GM11168 (cell line): Measurements from ENCODE around the gene DYNC1I2.

Experiments
- in situ Hi-C: fragments of 300-500 bp; cut with MboI; formaldehyde crosslinking; loops from one replicate; pipeline ENCODE4 v1.12.0; 2022; ENCODE audit warnings: low sequenced_read_pairs; ENCODE audit not compliant: unreplicated experiment

DYNC1I2 gene

DNA sequence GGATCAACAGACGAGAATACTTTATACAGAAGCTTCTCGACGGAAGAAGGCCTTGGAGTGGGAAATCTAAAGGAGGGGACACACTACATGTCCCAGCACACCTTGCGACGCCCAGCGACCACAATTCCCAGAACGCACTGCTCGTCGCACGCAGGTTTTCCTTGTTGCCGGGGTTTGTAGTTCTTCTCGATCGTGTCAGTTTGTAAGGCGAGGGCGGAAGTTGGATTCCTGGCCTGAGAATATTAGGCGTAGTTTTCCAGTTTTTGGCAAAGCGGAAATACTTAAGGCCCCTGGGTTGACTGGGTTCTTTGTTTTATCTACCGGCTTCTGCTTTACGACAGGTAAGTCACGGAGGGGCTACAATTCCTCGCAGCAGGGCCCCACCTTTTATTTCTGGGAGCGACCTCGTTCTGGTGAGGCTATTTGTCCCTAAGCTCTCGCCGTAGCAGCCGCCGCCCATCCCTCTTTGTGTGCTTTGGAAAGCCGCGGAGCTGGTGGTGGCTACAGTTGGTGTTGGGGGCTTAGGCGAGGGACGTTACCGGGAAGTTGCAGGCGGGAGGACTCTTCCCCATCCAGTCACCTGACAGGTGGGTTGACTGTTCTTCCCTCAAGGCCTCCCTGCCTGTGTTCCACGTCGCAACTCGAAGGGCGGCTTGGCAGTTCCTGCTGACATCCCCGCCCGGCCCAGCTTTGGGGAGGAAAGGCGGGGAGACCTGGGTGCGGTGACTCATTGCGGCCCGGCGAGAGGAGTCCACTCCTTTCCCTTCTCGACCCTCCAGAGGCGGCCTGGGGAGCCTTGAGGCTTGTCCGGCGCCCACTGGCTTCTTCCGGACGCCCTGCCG, at the start of gene DYNC1I2:
TSS of gene DYNC1I2 (plus strand) at position 183 of the 842 bp plus-strand sequence. CDS start 2,687 bp downstream, outside the sequence.
- in situ Hi-C loops = no loop called here

DNA sequence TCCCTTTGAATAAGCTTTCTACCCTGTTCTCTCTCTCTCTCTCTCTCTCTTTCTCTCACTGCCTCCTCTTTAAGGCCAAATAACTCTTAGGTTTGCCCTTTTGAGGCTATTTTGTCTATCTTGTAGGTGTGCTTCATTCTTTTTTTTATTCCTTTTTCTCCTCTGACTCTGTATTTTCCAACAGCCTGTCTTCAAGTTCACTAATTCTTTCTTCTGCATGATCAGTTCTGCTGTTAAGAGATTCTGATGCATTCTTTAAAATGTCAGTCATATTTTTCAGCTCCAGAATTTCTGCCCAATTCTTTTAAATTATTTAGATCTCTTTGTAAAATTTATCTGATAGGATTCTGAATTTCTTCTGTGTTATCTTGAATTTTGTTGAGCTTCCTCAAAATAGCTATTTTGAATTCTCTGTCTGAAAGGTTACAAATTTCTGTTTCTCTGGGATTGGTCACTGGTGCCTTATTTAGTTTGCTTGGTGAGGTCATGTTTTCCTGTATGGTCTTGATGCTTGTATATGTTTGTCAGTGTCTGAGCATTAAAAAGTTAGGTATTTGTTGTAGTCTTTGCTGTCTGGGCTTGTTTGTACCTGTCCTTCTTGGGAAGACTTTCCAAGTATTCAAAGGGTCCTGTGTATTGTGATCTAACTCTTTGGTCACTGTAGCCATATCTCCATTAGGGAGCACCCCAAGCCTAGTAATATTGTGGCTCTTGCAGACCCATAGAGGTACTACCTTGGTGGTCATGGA, 35.4 kb upstream of the DYNC1I2 start:
- in situ Hi-C loops = no loop called here

DNA sequence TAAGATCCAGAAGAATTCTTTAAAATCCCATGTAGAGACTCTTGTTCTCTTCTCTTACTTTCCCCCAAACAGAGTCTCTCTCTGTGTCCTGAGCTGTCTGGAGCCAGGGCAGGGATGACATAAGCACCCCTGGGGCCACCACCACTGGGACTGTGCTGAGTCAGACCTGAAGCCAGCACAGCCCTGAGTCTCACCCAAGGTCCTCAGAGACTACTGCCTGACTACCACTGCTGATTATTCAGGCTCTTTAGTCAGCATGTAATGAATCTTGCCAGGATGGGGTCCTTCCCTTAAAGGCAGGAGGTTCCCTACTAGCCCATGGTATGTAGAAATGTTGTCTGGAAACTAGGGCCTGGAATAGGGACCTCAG, 34.9 kb upstream of the DYNC1I2 start:
- in situ Hi-C loops = no loop called here

GRCh38 chr2:171655586-171655985, 31.7 kb upstream of the DYNC1I2 start:
- in situ Hi-C loops = no loop called here

- in situ Hi-C loops = no loop called here
These were observed 20.2 kb upstream of the DYNC1I2 start for GRCh38 chr2:171667041-171667440.

DNA sequence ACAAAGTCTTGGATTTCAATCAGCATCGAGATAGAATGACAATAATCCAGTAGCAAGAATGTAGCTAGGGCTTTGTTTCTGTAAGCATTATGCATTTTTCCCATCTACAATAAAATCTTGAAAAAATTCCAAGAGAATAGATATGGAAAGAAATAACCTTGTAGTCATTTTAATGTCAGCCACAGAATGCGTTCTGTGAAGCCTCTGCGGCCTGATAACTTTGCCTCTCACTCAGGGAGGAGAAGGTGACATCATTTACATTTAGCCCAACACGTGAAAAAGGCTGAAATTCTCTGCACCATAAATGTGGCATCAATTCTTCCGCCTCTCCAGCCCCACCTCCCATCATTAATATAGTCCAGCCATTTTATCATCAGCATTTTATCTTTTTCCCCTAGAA, 19.1 kb upstream of the DYNC1I2 start:
- in situ Hi-C loops = no loop called here

- in situ Hi-C loops = no loop called here
These were observed 18.1 kb upstream of the DYNC1I2 start for GRCh38 chr2:171669121-171669520.

DNA sequence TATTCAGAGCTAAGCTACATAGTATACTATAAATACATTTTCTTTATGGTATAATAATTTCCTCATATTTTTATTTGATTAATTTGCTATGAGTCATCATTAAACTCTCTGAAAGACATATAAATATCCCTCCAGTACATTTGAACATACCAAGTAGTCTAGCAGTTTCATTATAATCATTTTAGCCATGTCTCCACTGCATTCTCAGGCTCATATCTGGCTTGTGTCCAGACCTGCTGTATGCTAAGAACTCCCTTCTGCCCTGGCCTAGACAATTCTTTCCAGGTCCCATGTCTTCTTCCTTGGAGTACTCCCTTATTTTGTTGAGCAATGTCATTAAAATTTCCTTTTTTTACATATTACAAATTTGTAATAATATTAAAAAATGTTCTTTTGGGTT, 16.6 kb upstream of the DYNC1I2 start:
- in situ Hi-C loops = no loop called here

GRCh38 chr2:171671867-171672266, 15.4 kb upstream of the DYNC1I2 start:
- in situ Hi-C loops = no loop called here

DNA sequence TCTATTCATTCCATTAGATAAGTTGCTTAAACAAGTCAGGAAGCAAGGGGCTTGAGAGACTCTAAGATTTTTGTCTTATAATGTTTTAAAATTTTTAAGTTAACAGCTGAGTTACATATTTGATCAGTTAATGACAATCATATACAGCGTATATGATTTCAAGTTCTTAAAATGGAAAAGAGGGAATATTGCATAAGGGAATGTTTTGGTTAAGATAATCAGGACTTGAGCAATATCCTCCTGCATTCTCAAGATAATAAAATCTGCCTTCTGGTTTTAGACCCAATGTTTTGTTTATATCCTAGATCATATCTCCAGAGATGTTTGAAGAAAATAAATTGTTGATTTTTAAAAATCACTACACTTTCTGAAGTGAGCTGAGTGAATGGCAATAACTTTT, 13.4 kb upstream of the DYNC1I2 start:
- in situ Hi-C loops = no loop called here

DNA sequence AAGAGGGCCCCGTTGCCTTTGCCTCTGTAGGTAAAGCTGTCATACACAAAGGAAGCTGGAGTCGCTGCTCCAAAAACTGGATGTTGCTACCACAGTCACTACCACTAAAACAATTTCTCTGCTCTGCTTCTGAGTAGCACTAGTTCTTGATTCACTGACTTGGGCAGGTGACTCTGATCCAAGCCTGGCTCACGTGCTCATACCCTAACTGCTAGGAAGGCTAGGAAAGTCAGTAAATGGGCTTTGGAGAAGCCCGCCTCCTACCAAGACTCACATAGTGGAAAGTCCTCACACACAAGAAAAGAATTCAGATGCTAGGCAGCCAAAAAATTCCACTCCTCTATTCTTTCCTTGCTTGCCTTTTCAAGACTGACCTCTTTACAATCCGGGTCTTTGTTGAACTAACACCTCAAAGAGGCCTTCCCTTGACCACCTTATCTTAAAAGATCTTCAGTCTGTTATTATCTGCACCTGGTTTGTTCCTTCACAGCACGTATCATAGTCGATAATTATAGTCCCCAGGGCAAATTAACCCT, 11.4 kb upstream of the DYNC1I2 start:
- in situ Hi-C loops = no loop called here

DNA sequence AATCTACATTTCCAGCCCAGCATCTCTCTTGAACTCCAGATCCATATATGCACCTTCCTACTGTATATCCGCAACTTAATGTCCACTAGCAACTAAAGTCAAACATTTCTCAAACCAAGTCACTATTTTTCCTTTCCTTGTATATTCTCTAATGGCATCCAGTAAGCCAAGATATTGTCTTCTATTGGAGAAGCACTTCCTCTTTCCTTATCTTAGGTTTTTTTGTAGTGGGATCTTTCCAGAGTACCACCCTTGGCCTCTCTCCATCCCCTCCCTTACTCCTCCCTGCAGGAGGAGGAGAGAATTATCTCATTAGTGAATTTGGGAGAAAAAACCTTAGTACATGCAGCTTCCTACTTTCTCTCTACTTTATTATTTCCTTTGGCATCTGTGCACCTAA, 8.7 kb upstream of the DYNC1I2 start:
- in situ Hi-C loops = no loop called here

GRCh38 chr2:171688129-171688465, 828 bp downstream of the DYNC1I2 start:
- in situ Hi-C loops = no loop called here

DNA sequence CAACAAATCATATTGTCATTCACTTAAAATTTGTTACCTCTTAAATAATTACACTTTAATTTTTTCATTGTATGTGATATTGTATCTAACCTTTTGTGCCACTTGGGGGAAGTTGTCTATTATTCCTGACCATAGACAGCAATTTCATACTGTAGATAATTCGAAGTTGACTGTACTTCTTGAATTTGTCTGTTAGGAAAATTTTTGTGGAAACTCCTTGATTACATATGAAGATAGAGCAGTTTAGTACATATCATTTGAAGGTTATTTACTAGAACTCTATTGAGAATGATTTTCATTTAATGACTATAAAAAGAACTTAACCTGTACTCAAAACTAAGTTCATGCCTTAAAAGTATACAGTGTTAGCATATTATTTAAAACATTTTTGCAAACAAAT, 5.1 kb downstream of the DYNC1I2 start:
- in situ Hi-C loops = no loop called here

DNA sequence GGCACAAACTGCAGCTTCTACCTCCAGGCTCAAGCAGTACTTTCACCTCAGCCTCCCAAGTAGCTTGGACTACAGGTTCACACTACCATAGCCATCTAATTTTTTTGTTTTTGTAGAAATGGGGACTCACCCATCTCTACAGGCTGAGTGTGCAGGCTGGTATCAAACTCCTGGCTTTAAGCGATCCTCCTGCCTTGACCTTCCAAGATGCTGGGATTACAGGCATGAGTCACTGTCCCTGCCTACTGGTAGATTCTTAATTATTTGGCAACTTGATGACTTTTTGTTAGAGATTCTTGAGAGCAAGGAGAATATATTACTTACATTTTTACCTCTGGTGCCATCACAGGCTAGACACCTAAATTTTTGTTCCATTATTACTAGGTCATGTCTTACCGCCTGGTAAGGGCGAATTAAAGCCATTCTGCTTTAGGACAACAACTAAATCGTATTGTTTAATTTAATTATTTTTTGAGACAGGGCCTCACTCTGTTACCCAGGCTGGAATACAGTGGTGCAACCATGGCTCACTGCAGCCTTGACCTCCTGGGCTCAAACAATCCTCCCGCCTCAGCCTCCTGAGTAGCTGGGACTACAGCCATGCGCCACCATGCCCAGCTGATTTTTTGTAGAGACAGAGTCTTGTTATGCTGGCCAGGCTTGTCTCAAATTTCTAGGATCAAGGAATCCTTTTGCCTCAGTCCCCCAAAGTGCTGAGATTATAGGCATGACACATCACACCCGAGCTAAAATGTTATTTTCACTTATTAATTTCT, 15.7 kb downstream of the DYNC1I2 start:
- in situ Hi-C loops = loop anchor here (10.0 kb wide), 1 partner anchor 402 kb away; the partner anchor contains the start of gene DLX2

DNA sequence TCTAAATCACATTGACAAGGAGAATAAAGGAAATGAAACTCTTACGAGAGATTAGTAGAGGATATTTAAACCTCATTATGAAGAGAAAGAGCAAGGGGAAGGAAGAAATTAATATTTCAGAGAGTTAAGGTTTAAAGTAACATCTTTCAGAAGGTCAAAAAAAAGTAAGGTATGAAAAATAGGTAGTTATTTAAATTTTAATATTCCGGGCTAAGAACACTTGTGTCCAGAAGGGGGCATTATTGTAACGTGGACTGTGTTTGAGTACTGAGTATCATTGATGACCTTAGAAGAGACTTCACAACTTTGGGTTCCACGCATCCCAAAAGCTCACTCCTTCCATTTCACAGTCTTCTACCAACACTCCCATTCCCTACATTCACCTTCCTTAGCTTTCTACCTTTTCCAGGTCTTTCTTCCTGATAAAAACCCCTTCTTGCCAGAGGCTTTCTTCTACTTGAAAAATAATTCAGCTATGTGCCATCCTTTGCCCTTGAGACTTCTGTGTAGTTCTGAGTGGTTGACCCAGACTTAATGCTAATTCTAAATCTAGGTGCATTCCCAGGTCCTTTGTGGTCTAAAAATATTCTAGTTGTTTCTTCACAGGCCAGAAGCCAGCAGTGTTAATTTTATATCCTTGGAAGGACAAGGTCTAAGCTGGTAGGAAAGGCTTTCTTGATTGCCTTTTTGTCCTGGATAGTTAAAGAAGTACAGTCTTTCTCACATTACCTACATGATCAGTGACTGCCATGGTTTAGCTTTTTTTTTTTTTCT, 16.5 kb downstream of the DYNC1I2 start:
- in situ Hi-C loops = loop anchor here (10.0 kb wide), 1 partner anchor 401 kb away; the partner anchor contains the start of gene DLX2

GRCh38 chr2:171706152-171706803, 19.0 kb downstream of the DYNC1I2 start:
- in situ Hi-C loops = loop anchor here (10.0 kb wide), 1 partner anchor 399 kb away; the partner anchor contains the start of gene DLX2

GRCh38 chr2:171707752-171708151, 20.5 kb downstream of the DYNC1I2 start:
- in situ Hi-C loops = loop anchor here (10.0 kb wide), 1 partner anchor 397 kb away; the partner anchor contains the start of gene DLX2
